Activated naive CD8-positive, alpha-beta T cell treated with anti-CD3 and anti-CD28 coated beads, Interleukin-2, amount 50 U/mL, for 16 hours (primary cell): ENCODE results near the gene C2orf80.
"Not testable (repeated sequence)": the region's sequence is repeated elsewhere in the genome, so short reads cannot be mapped to it uniquely, and the experiment has no call there.

ENCODE experiments used
- DNase-seq: peaks from one replicate; pipeline ENCODE4 v3.0.0-alpha.2; 2020; ENCODE audit warnings: low read depth, low spot score

Gene C2orf80

DNA sequence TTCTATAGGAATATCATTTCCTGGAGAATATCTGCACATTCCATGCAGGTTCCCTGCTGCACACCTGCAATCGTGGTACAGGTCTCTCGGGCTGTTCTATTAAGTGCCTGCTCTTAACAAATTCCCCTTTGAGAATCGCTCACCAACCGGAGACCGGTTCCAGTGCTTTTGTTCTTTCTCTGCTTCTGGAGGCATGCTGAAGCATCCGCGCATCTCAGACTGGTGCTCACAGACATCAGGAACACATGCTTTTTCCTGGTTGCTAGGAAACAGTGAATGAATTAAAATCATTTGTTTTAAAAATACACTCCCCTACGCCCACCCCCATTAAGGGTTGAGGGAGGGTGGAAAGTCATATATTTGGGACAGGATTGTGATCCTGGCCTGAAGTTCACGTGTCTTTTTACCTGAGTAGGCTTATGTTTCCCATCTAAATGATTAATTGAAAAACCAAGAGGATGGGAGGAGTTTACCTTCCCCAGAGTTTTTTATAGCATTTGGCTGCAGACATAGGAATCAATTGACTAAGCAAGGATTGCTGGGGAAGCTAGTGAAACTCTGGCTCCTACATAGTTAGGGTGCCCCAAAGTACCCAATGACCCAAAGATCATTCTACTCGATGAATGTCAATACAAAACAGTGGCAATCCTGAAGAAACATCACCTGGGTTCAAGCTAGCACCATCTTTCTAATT is at the start of gene C2orf80:
Gene C2orf80 (minus strand): TSS at position 221 of the 694 bp plus-strand sequence. CDS start 3,044 bp downstream, outside the sequence.
- DNase-seq, result no peak

DNA sequence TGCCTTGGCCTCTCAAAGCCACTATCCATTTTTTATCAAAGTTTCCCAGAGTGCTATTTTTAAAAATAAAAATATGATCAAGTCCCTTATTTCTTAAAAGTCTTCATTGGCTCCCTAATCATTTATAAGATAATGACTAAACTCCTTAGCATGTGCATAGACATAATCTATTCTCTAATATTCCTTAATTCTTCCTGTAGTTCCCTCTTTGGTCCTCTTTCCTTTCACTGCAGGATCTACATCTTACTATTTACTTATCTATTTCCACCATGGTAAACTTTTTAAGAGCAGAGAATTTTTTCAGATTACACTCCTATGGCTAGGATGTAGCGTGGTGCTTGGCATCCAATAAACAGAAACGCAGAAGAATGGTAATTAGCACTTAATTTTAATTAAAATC is 46.0 kb upstream of the C2orf80 start:
- no peak for DNase-seq

DNA sequence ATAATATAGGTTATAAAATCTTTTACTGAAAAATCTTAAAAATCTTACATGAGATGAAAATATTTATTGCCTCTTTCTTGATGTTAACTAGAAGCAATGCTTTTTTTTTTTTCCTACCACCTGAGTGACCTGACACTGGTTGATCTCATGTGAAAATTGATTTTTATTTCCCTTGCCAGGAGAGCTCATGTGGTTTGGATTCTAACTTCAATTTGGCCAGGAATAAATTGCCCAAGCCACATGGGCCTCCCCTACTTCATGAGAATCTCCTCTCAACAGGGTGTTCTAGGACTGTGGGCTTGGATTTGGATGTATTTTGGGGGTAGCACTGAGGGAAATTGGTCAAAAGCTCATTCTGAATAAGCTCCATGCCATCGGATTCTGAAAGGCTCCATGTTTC is 45.0 kb upstream of the C2orf80 start:
- no peak for DNase-seq

DNA sequence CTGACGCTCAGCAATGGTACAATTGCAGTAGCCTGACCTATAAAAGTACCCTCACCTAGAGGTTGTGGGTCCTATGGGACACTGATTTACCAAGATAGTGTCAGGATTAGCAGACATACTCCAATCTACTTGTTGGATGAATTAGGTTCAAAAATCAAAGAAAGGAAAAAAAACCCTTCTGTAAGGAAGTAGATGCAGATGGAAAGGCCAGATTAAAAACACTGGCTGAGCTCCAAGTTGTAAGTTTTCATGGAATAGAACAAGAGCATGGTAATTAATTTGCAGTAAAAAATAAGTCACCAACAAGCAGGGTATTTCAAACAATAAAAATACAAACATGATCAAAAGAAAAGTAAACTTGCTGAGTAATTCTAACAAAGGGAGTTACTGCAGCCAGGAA is 38.6 kb upstream of the C2orf80 start:
- DNase-seq, result no peak

DNA sequence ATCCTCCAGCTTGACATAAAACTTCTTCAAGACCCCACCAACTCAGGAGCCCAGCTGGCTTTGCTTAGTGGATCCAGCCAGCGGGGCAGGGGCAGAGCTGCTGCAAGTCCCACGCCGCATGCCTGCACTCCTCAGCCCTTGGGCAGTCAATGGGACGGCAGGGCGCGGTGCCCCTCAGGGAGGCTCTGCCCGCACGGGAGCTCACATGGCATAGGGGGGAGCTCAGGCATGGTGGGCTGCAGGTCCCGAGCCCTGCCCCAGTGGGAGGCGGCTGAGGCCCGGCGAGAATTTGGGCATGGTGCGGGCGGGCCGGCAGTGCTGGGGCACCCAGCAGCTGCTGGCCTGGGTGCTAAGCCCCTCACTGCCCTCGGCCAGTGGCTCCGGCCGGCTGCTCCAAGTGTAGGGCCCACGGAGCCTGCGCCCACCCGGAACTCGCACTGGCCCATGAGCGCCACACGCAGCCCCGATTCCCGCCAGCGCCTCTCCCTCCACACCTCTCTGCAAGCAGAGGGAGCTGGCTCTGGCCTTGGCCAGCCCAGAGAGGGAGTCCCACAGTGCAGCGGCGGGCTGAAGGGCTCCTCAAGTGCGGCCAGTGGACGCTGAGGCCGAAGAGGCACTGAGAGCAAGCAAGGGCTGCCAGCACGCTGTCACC is 37.9 kb upstream of the C2orf80 start:
- no peak for DNase-seq

DNA sequence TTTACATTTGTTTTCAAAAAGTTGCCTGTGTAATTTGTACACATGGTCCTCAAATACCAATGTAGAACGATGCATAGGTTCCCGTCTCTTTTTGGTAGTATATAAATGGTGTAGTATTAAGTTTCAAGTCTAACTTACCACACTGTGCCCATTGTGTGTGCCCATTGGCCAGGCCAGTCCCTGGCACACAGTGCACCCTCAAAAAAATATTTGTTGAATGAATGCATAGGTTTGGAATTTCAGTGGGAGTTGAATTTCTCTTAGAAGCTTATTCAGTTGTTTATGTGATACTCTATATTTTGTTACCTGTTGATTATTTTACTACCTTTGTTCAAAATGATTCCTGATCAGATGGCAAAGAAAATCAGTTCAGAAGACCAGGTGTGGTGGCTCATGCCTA is 35.0 kb upstream of the C2orf80 start:
- no peak for DNase-seq

DNA sequence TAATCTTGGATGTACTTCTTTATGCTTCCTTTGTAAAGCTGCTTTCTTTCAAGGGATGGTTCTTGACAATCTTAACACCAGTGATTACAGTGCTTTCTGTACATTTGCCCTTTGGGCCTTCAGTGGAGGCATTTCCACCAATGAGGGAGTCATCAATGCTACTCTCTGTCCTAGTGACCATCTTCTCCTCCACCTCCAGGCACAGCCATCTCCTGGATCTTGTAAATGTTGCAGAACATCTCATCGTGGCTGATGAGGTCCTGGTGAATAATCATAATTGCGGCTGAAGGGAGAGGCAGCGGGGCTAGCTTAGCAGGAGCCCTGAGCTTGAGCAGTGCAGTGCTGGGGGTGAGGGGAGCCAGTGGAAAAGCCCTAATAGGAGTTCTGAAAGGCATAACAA is 32.5 kb upstream of the C2orf80 start:
- no peak for DNase-seq

DNA sequence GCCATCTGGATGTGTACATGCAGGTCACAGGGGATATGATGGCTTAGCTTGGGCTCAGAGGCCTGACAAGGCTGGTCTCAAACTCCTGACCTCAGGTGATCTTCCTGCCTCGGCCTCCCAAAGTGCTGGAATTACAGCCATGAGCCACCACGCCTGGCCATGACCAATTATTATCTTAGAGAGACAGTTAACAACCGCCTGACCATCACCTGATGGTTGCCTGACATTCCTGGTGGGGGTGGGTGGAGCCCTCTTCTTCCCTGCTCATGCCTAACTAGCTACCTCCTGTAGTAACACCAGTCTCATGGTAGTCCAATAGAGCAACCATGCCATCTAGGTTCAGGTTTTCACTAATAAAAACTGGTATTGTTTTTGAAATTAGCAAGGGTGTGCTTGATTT is 32.0 kb upstream of the C2orf80 start:
- DNase-seq, result not testable (repeated sequence)

DNA sequence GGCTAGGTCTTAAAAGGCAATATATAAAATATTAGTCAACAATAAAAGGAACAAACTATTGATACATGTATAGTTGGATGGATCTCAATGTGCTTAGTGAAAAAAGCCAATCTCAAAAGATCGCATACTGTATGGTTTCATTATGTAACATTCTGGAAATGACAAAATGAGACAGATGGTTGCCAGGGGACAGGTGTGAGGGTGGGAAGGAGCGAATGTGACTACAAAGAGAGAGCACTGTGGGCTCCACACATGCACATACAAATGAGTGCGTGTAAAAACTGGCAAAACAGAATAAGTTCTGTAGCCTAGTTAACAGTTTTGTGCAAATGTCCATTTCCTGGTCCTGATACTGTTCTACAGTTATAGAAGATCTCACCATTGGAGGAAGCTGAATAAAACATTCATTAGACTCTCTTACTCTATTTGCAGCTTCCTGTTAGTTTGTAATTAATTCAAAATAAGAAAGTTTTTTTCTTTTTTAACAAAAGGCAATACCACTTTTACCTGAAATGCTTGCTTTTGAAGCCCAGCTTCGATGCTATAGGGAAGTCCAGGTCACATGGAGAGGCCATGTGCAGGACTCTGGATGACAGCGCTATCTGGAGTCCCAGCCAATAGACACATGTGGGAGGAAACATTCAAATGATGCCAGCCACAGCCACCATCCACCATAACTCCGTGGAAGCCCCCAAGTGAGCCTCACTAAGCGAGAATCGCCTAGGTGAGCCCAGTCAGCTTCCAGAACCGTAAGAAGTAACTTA is 21.0 kb upstream of the C2orf80 start:
- no peak for DNase-seq

DNA sequence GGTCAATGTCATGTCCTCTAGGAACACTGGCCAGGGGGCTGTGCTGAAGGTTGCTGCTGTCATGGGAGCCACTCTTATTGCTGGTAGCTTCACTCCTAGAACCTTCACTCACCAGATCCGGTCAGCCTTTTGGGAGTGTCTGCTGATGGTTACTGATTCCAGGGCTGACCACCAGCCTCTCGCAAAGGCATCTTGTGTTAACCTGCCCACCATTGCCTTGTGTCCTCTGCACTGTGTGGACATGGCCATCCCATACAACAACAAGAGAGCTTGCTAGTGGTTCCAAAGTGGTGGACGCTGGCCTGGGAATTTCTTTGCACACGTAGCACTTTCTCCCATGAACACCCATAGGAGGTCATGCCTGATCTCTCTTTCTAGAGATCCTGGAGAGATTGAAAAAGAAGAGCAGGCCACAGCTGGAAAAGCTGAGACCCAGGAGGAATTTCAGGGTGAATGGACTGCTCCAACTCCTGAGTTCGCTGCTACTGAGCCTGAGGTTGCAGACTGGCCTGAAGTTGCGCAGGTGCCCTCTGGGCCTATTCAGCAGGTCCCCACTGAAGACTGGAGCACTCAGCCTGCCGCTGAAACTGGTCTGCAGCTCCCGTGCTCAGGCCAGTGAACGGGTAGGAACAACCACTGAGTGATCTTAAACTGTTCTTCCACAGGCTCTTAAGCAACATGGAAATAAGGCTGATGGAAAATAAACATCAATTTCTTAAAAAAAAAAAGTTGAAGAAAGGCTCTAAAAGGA is 18.7 kb upstream of the C2orf80 start:
- DNase-seq, result no peak

DNA sequence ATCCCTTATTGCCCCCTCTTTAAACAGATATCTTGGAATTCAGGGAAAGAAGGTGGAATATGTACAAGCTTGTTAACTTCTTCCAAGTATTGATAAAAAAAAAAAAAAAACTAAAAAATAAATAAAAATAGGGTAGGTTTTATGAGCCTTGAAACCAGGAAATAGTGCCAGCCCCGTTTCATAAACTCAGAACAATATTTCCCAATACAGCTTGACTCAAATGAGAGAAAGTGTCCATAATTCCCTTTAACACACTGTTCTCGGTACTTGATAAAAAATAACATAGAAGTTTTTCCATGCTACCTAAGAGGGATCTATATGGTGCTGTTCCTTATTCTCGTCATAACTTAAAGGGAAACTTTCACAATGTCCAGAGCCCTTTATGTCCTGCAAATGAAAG is 17.9 kb upstream of the C2orf80 start:
- no peak for DNase-seq

DNA sequence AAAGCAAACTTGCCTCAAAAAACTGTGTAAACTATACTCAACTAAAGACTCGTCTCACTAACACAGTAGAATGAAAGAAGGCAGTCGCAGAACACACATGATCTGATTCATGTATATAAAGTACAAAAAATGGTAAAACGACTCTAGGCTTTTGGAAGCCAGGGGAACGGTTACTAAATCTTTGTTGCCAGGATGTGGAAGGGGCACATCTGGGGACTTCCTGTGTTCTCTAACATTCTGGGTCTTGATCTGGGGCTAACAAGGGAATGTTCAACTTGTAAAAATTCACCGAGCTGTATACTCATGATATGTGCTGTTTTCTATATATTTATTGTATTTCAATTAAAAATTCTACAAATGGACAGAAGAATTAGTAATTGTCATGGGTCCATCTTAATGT is 14.3 kb upstream of the C2orf80 start:
- DNase-seq, result no peak

DNA sequence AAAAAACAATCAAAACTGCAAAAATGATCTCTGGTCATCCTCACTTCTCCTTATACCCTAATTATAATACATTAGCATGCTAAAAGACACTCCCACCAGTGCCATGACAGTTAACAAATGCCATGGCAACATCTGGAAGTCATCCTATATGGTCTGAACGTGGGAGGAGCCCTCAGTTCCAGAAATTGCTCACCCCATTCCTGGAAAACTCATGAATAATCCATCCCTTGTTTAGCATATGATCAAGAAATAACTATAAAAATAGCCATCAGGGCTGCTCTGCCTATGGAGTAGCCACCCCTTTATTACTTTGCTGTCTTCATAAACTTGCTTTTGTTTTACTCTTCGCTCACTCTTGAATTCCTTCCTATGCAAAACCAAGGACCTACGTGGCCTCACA is 5.7 kb upstream of the C2orf80 start:
- DNase-seq, result no peak

DNA sequence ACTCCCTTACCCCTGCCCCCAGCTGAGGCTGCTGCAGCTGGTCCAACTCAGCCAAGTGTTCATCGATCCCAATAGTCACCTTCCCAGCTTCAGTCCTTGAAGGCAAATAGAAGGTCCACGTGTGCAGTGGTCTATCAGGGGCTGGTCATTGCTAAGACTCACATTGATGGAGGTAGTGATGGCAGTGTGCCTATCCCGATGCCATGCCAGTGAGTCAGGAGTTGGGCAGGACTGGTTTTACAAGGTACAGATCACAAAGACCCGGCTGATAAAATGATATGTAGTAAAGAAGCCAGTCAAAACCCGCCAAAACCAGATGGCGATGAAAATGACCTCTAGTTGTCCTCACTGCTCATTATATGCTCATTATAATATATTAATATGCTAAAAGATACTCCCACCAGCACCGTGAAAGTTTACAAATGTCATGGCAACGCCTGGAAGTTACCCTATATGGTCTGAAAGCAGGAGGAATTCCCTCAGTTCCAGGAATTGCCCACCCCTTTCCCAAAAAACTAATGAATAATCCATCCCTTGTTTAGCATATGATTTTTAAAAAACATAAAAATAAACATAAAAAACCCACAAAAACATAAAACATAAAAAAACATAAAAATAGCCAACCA is 2.9 kb upstream of the C2orf80 start:
- no peak for DNase-seq

DNA sequence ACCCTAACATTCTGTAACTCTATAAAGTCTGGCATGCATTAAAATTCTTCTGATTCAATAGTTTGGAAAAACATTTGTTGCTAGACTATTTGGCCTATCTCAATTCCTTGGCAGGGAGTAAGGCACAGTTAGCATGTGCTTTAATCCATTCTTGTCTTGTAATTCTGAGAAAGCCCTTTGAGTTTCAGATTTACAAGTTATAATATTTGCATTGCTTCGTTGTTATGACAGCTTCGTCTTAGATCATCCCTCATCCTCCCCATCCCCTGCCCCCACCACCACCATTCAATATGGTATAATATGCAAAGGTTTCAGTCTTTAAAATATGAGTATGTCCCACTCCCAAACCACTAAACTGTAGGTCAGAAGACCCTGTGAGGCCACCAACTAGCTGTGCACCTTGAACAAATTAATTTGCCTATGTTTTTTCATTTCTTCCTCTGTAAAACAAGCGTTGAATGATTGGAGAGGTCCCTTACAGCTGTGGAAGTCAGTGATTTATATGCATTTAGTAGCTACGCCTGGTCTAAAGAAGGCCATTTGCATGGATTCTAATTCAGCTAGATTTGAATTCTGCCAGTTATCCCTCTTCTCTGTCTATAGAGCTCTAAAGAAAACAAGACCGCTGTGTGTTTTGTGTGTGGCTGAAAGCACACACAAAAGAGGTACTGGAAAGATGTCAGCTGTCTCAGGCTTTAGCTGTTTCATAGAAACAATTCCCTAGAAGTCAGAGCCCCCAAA is 591 bp downstream of the C2orf80 start:
- DNase-seq, result no peak

DNA sequence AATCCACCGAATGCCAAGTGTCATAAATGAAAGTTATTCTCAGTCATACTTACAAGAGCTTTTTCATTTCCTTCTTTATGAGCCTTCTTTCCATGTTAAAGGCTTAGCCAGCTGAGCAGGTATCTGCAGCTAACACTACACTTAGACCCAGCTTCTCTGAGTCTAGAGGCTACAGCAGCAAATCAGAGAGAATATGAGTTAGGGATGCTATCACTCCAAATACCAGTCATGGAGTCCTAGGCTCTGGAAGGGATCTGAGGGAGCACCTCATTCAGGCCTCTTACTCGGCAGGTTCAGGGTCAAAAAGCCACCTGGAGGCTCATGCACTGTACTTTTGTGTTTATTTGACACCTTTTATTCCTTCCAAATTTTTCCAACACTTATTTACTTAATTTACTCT is 2.9 kb downstream of the C2orf80 start:
- no peak for DNase-seq

DNA sequence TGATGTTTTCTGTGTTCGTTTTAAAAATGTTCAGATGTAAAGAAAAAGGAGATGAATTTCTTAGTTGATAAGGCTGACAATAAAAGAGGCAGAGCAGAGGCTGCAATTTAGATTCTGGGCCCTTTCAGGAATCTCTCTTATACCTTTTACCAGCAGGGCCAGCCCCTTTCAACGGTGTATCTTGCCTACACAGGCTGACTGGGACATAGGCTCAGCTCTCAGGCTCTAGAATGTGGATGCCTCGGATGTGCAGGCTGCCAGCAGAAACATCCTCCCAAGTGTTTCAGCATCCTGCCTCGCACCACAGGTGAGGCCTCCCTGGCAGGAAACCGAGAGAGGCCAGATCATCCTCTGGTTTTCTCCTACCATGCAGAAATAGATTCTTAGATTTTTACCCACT is 3.4 kb downstream of the C2orf80 start:
- no peak for DNase-seq

DNA sequence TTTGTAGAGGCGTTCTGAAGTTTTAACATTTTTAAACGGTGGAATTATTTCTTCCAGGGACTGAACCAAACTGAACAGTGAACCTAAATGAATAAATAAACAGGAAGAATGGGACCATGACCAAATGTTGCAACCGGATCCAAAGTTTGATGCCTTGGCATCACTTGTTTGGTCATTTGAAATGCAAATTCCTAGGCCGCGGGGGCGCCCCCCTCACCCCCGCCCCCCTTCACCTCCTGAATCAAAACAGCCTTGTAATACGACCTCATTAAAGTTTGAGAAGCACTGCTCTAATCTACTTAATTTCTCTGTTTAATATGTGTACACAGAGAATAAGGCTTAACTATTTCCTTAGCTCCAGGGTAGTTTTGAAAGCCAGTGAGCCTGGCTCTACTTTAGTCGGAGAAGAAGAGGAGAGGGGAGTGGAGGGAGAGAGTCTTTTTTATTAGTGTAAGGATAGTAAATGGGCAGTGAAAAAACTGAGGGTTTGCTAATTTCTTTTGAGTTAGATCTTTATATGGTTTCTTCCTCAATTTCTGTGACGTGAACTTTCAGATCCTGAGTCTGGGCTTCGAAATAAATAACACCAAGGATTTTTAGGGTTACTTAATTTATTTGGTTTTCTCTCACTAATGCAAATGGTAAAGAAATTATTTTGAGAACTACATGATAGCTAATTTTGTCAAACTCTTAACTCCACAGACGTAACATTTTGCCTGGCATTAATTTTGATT is 5.7 kb downstream of the C2orf80 start:
- DNase-seq, result no peak

DNA sequence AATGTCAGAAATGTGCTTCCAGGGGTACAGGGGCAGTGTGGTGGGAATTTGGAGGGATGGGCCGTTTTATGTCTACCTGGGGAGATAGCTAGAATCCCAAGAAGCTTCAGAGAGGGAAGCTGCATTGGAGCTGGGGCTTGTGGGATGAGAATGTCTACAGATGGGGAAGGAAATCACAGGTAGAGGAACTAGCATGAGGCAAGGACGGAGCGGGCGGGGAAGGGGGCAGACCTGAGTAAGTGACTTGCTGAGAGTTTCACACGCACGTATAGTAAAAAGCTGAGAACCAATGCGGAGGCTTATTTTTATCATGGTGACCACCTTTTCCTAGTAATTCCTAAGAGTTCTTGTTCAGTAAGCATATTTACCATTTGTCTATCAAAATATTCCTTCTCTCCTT is 6.3 kb downstream of the C2orf80 start:
- DNase-seq, result no peak

DNA sequence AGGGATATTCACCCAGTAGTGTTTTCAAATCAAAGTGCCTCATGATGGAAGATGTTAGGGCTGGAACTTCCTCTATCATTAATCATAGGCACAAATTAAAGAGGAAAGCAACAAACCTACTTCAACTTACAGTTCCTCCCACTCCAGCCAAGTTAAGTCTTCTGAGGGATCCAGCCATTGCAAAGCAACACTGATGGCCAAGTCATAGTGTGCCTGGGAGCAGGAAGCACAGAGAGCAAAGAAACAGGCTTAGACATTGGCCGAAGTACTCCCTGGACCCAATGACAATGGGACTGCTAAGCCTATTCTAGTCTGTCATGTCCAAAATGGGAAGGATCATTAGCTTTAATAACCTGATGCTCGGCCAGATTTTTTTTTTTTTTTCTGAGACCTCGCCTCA is 7.0 kb downstream of the C2orf80 start:
- DNase-seq, result no peak
